HFFc6 (cell line): ENCODE results near the gene HOOK2. TPM values are rescaled to one million over a fixed set of nuclear protein-coding genes. Genes with fewer than 3 reads are reported as not detected.
A peak's percentile ranks its signal among the peaks of the same experiment; 100 is the strongest.

Source experiments
- DNase-seq: peaks from one replicate; pipeline ENCODE4 v3.0.0-alpha.2; 2018
- H3K27ac Mint-ChIP-seq: 2 replicates; pipeline ENCODE4 v1.8.0; 2020; ENCODE audit warnings: mild to moderate bottlenecking, mixed read lengths
- H3K27me3 Mint-ChIP-seq: 2 replicates; pipeline ENCODE4 v1.8.0; 2021; ENCODE audit warnings: mild to moderate bottlenecking, moderate library complexity, mixed read lengths; ENCODE audit not compliant: insufficient read depth
- H3K36me3 Mint-ChIP-seq: 2 replicates; pipeline ENCODE4 v1.8.0; 2021; ENCODE audit warnings: low read depth, mixed read lengths
- H3K4me1 Mint-ChIP-seq: 2 replicates; pipeline ENCODE4 v1.8.0; 2020; ENCODE audit warnings: low read depth, mixed read lengths
- H3K4me3 Mint-ChIP-seq: 2 replicates; pipeline ENCODE4 v1.8.0; 2020; ENCODE audit warnings: mild to moderate bottlenecking, moderate library complexity, mixed read lengths
- H3K9me3 Mint-ChIP-seq: 2 replicates; pipeline ENCODE4 v1.8.0; 2020; ENCODE audit warnings: mild to moderate bottlenecking, mixed read lengths
- total RNA-seq, 6 experiments: library from RNA; stranded (reverse); fragmentation: NEBNext Ultra II Directional; extraction: Animal tissue kit (Norgen Biotek cat#: 25700); gene quantifications; 2 replicates in 1 of 6; 3 replicates in 5 of 6; pipeline ENCODE4 v1.2.3, GENCODE V29; 2021
- TF ChIP-seq, protein P1 (sequence below): fragments of 200-600 bp; sonication (generic); IDR thresholded peaks from 2 replicates; pipeline ENCODE4 v1.5.0; 2021; ENCODE audit warnings: antibody characterized with exemption, mild to moderate bottlenecking

HOOK2 gene
- total RNA-seq, 6 experiments from 2014 or later = 10.5 to 13.8 (median 11.5) TPM

DNA sequence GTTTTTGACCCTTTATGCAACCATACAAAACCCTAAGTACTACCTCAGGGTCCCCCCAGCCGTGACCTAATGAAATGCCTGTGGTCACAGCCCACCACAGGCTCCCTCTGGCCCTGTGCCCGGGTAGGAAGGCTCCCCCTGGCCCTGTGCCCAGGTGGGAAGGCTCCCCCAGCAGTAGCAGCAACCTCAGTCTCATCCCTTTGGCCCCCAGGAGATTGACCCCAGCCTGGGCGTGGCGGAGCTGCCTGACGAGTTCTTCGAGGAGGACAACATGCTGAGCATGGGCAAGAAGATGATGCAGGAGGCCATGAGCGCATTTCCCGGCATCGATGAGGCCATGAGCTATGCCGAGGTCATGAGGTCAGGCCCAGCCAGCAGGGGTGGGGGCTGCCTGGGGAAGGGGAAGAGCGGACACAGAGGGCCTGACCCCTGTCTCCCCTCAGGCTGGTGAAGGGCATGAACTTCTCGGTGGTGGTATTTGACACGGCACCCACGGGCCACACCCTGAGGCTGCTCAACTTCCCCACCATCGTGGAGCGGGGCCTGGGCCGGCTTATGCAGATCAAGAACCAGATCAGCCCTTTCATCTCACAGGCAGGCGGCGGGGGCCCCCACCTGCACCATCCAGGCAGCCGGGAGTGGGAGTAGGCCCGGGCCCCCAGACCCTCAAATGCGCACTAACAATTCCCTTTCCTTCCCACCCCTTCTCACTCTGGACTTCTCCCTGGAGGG is 30.0 kb downstream of the HOOK2 start:
- H3K36me3 Mint-ChIP-seq = peaks cover 31% of the 10 kb centered on the region
- no peak overlapping the region for H3K4me3 Mint-ChIP-seq
- H3K27ac Mint-ChIP-seq = no peak overlapping the region
- H3K9me3 Mint-ChIP-seq = no peaks in the 10 kb centered on the region
- peaks cover 2% of the 10 kb centered on the region for H3K27me3 Mint-ChIP-seq
- no peak for DNase-seq
- no peaks in the 10 kb centered on the region for H3K4me1 Mint-ChIP-seq
- TF ChIP-seq, protein P1, sequence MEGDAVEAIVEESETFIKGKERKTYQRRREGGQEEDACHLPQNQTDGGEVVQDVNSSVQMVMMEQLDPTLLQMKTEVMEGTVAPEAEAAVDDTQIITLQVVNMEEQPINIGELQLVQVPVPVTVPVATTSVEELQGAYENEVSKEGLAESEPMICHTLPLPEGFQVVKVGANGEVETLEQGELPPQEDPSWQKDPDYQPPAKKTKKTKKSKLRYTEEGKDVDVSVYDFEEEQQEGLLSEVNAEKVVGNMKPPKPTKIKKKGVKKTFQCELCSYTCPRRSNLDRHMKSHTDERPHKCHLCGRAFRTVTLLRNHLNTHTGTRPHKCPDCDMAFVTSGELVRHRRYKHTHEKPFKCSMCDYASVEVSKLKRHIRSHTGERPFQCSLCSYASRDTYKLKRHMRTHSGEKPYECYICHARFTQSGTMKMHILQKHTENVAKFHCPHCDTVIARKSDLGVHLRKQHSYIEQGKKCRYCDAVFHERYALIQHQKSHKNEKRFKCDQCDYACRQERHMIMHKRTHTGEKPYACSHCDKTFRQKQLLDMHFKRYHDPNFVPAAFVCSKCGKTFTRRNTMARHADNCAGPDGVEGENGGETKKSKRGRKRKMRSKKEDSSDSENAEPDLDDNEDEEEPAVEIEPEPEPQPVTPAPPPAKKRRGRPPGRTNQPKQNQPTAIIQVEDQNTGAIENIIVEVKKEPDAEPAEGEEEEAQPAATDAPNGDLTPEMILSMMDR = no peak

DNA sequence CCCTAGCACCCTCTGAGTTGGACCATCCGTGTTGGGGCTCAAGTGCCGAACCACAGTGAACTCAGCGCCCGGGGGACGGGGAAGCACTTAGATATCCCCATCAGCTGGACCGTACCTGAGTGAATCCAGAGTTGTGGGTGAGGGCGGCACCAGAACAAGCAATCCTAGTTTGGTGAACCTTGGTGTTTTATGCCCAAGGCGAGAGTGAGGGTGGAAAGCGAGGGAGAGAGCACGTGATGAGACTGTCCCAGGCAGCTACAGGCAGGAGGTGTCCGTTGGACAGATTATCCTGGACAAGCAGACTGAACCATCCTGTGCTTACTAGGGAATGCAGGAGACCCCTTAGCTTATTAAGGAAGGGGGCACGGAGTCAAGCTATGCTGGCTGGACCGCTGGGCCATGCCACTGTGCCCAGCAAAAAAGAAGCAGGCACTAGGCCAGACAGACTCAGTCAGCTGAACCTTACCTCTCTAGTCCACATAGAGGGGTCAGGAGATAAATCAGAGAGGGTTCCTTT is 37.5 kb downstream of the HOOK2 start:
- peak overlapping the region; percentile 94 for H3K27ac Mint-ChIP-seq
- peaks cover 18% of the 10 kb centered on the region for H3K36me3 Mint-ChIP-seq
- H3K4me3 Mint-ChIP-seq = peak overlapping the region; percentile 100
- TF ChIP-seq, protein P1 = no peak
- H3K27me3 Mint-ChIP-seq = peaks cover 4% of the 10 kb centered on the region
- no peaks in the 10 kb centered on the region for H3K9me3 Mint-ChIP-seq
- no peak for DNase-seq
- H3K4me1 Mint-ChIP-seq = peaks cover 31% of the 10 kb centered on the region

DNA sequence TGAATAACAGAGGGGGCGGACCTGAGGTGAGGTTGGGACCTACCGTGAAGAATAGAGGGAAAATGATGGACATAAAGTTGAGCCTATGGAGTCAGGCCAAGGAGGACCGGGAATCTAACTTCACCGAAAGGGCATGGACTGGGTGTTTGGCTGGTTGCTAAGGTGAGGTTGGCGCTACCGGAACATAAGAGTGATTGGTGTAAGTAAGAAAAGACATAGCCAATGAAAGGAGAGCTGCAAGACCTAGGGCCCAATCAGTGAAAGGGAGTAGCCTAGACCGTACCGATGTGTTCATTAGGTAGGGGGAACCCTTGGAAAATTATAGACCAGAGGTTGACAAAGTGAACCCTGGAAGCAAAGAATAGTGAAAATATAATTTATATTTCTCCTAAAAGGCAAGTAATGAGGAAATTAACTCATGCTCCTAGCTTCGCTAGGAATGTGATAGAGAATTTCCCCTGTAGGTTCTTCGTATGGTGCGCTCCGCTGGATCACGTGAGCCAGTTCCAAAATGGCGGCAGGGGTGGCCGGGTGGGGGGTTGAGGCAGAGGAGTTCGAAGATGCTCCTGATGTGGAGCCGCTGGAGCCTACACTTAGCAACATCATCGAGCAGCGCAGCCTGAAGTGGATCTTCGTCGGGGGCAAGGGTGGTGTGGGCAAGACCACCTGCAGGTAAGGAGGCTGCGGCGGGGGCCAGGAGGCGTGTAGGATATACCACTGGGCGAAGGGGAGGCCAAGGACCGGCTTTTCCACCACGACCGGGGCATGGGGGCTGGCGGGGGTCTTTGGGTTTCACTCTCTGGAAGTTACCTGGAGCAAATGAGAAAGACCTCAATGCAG is 38.1 kb downstream of the HOOK2 start, which contains the start of gene GET3:
TSS of gene GET3 (plus strand) at position 503 of the 840 bp plus-strand sequence. CDS start at position 512, 9 bp downstream.
- peak within 1 kb of the TSS; percentile 100 for H3K4me3 Mint-ChIP-seq
- peaks cover 4% of the 10 kb centered on the region for H3K27me3 Mint-ChIP-seq
- H3K36me3 Mint-ChIP-seq = peaks cover 21% of the 10 kb centered on the region
- DNase-seq = peak; percentile 100
- no peaks in the 10 kb centered on the region for H3K9me3 Mint-ChIP-seq
- H3K27ac Mint-ChIP-seq = peak within 1 kb of the TSS; percentile 94
- H3K4me1 Mint-ChIP-seq = peaks cover 37% of the 10 kb centered on the region
- TF ChIP-seq, protein P1 = no peak

DNA sequence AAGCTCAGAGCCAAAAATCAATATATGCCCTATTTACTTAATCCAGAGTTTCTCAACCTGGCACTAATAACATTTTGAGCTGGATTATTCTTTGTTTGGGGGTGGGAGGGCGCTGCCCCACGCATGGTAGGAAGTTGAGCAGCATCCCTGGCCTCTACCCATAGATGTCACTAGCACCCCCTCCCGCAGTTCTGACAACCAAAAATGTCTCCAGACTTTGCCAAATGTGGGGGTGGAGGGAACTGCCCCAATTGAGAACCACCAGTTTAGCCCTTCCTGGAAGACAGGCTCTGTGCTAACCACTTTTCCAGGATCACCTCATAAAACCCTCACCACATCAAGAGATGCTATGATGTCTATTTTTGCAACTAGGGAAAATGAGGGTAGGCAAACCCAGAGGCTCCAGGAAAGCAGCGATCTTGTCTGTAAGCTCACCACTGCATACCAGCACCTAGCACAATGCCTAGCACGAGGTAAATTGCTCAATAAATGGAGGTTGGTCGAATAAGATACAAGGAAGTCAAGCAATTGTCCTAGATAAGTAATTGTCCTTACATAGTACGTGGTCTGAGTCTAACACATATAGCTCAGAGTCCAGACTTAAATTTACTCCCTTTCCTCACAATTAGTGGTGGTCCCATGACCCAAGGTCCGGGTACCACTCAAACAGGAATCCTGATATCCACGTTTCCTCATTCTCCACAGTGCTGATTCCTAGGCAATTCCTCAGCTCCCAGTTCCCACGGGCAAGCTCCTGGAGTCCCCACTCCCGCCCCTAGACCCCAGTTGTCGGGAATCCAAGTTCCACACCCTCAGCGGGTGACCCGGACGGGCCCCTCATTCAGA is 41.8 kb downstream of the HOOK2 start:
- Mint-ChIP-seq H3K4me3 (peak overlapping the region; percentile 98), H3K4me1 (peaks cover 36% of the 10 kb centered on the region), H3K27me3 (peaks cover 4% of the 10 kb centered on the region), H3K27ac (peak overlapping the region; percentile 90), H3K9me3 (no peaks in the 10 kb centered on the region), H3K36me3 (peaks cover 36% of the 10 kb centered on the region)
- TF ChIP-seq, protein P1 = peak; percentile 68
- peak; percentile 65 for DNase-seq

DNA sequence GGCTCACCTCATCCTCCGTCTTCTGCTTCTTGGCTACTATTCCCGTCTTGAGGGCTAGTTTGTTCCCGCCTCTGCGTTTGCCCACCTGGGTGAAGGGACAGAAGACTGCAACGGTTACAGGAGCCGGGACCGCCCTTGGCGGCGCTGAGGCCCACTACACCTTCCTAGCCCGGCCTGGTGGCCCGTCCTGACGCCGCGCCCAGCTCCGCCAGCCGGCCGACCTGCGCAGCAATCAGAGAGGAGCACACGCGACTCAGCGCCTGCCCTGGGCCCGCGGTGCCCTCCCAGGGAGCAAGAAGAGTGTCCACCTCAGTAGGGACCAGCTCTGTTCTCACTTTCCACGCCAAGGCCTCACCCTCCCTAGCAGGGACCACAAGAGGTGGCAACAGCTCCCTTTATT is 44.0 kb downstream of the HOOK2 start:
- H3K4me1 Mint-ChIP-seq = peaks cover 15% of the 10 kb centered on the region
- H3K27ac Mint-ChIP-seq = no peak overlapping the region
- H3K36me3 Mint-ChIP-seq = peaks cover 42% of the 10 kb centered on the region
- TF ChIP-seq, protein P1 = no peak
- DNase-seq = no peak
- no peaks in the 10 kb centered on the region for H3K9me3 Mint-ChIP-seq
- H3K27me3 Mint-ChIP-seq = no peaks in the 10 kb centered on the region
- H3K4me3 Mint-ChIP-seq = no peak overlapping the region
